Erythroblast (primary cell): Measurements from ENCODE around the gene CCDC192.

ENCODE experiments used
- GATA1 ChIP-seq: IDR thresholded peaks from 2 replicates; pipeline ENCODE4 v1.6.1; 2011; ENCODE audit warnings: low read depth, mild to moderate bottlenecking, control low read depth, low read length, moderate library complexity
- POLR2A ChIP-seq: IDR thresholded peaks from 2 replicates; pipeline ENCODE4 v1.6.1; 2011; ENCODE audit warnings: mild to moderate bottlenecking, low read length

- no peak for TF ChIP-seq POLR2A
- no peak for TF ChIP-seq GATA1
These were observed 232.2 kb downstream of the CCDC192 start for GRCh38 chr5:127935398-127935797.
